NB4 (cell line): ENCODE data around the gene PRKCE.

Experiments used
- MYC ChIP-seq: IDR thresholded peaks from 2 replicates; pipeline ENCODE4 v1.6.1; 2011; ENCODE audit warnings: low read depth, low read length
- POLR2A ChIP-seq: IDR thresholded peaks from 2 replicates; pipeline ENCODE4 v1.6.1; 2011; ENCODE audit warnings: mild to moderate bottlenecking; ENCODE audit not compliant: insufficient read length; ENCODE audit errors: extremely low read depth
- TF ChIP-seq, protein P1 (sequence below): IDR thresholded peaks from one replicate; pipeline ENCODE4 v1.5.1; 2012; ENCODE audit warnings: low read depth, low read length
- TF ChIP-seq, protein P2 (sequence below): IDR thresholded peaks from 2 replicates; pipeline ENCODE4 v1.6.1; 2011; ENCODE audit warnings: low read depth, low read length

DNA sequence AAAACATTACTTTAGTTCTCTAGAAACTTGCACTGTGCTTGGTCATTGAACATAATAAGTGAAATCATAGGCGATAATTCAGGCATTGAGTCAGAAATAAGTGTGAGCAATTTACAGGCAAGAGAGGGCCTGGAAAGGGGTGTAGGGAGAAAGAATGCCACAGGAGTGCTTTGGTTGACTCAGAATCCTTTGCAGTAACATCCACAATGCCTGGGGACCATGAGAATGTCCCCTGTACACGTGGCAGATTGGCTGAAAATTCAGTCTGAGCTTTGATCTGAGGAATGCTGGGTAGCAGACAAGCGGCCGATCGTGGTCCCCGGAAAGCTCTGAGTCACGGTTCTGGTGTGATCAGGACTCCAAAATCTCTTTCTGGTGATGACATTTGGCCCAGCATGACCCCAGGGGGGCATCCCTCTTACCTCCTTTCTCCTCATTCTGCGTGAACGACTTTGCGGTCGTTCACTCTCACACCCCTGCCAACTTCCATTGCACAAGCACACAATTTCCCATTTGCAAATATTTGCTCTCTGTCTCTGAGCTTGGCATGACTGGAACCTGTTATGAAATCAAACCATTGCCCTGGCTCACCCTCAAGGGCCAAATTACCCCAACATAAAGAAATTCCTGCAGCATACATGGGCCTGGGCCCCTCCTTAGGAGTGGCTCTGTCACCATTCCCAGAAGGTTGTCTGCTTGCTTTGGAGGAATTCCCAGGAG is 340.7 kb downstream of the PRKCE start:
- TF ChIP-seq, protein P1, sequence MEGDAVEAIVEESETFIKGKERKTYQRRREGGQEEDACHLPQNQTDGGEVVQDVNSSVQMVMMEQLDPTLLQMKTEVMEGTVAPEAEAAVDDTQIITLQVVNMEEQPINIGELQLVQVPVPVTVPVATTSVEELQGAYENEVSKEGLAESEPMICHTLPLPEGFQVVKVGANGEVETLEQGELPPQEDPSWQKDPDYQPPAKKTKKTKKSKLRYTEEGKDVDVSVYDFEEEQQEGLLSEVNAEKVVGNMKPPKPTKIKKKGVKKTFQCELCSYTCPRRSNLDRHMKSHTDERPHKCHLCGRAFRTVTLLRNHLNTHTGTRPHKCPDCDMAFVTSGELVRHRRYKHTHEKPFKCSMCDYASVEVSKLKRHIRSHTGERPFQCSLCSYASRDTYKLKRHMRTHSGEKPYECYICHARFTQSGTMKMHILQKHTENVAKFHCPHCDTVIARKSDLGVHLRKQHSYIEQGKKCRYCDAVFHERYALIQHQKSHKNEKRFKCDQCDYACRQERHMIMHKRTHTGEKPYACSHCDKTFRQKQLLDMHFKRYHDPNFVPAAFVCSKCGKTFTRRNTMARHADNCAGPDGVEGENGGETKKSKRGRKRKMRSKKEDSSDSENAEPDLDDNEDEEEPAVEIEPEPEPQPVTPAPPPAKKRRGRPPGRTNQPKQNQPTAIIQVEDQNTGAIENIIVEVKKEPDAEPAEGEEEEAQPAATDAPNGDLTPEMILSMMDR = no peak
- no peak for TF ChIP-seq MYC
- no peak for TF ChIP-seq POLR2A
- TF ChIP-seq, protein P2, sequence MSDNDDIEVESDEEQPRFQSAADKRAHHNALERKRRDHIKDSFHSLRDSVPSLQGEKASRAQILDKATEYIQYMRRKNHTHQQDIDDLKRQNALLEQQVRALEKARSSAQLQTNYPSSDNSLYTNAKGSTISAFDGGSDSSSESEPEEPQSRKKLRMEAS = no peak
